H4 (cell line): Measurements from ENCODE around the gene ZNF398. TPM values are rescaled to one million over a fixed set of nuclear protein-coding genes. Genes with fewer than 3 reads are reported as not detected.

Source experiments
- DNase-seq: peaks from one replicate; pipeline ENCODE4 v3.0.0-alpha.2; 2015; ENCODE audit warnings: low spot score
- total RNA-seq: library from RNA; depleted of rRNA; stranded (reverse); fragments of >200 nt; shearing (Covaris generic); gene quantifications from 2 replicates; pipeline ENCODE4 v1.2.3, GENCODE V29; 2014

The ZNF398 gene
- total RNA-seq, 1 experiment from 2014 or later: 9.9 TPM

- DNase-seq: no peak
These were observed 3.7 kb downstream of the ZNF398 start for GRCh38 chr7:149150981-149151380.

- DNase-seq: no peak
These were observed 6.1 kb downstream of the ZNF398 start for GRCh38 chr7:149153346-149153745.

DNA sequence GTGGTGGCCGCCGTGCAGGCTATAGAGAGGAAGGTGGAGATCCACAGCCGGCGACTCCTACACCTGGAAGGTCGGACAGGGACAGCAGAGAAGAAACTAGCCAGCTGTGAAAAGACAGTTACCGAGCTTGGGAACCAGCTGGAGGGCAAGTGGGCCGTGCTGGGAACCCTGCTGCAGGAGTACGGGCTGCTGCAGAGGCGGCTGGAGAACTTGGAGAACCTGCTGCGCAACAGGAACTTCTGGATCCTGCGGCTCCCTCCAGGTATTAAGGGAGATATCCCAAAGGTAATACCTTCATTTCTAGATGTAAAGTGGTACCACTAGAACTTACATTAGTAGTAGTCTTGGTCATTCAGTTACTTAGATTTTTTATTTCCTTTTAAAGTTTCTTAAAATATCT, 6.8 kb downstream of the ZNF398 start:
- DNase-seq: no peak

DNA sequence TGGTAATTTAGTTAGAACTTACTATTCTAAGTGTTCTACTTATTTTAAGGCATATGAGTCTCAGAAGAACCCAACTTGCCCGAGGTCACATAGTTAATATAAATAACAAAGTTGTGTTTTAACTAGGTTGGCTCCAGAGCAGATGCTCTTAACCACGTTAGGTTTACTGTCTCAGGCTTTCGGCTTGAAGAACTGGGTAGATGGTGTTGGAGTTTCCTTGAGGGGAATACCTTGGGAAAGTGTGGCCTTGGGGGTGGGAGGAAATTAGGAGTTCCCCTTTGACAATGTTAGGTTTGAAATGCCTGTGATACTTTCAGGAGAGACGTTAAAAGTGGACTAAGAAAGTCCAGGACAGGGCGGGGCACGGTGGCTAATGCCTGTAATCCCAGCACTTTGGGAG, 9.6 kb downstream of the ZNF398 start:
- DNase-seq: no peak

DNA sequence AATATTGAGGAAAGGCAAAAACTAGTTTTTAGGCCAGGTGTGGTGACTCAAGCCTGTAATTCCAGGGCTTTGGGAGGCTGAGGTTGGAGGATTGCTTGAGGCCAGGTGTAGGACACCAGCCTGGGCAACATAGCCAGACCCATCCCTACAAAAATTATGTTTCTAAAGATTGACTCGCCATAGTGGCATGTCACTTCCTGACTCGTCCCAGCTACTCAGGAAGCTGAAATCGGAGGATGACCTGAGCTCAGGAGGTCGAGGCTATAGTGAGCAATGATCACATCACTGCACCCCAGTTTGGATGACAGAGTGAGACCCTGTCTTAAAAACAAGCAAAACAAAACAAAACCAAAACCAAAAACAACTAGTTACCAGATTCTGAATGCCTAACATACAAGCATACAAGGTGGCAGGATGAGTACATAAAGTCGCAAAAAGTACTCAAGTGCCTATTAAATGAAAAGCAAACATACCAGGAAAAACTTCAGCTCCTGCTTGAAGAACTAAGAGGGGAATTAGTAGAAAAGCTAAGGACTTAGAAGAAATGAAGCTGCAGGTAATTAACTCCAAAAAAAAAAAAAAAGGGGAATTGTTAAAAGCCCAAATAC, 14.1 kb downstream of the ZNF398 start:
- DNase-seq: no peak

GRCh38 chr7:149166142-149166541, 18.9 kb downstream of the ZNF398 start:
- DNase-seq: no peak

GRCh38 chr7:149166630-149167352, 19.5 kb downstream of the ZNF398 start:
- no peak for DNase-seq

DNA sequence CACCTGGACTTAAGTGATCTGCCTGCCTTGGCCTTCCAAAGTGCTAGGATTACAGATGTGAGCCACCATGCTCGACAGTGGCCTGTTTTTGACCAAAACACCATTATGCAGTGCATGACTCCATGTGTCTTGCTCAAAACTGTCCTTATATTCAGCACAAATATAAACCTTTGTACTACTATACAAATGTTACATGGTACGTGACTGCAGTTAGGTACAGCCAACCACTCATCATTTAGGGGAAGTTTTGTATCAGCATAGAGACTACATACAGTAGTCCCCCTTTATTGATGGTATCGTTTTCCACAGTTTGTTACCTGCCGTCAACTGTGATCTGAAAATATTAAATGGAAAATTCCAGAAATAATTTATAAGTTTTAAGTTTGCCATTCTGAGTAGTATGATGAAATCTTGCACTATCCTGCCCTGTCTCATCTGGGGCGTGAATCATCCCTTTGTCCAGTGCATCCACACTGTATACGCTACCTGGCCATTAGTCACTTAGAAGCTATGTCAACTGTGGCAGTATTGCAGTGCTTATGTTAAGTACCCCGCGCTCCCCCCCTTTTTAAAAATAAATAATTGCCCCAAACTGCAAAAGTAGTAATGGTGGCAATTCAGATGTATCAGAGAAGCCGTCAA, 24.8 kb downstream of the ZNF398 start:
- no peak for DNase-seq

DNA sequence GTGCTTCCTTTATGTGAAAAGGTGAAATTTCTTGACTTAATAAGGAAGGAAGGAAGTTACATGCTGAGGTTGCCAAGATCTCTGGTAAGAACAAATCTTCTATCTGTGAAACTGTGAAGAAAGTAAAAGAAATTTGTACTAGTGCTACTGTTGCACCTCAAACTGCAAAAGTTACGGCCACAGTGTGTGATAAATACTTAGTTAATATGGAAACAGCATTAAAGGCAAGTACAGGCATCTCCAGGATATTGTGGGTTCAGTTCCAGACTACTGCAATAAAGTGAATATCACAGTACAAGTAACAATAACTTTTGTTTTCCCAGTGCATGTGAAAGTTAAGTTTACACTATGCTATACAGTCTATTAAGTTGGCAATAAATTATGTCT, 25.3 kb downstream of the ZNF398 start:
- DNase-seq: no peak

DNA sequence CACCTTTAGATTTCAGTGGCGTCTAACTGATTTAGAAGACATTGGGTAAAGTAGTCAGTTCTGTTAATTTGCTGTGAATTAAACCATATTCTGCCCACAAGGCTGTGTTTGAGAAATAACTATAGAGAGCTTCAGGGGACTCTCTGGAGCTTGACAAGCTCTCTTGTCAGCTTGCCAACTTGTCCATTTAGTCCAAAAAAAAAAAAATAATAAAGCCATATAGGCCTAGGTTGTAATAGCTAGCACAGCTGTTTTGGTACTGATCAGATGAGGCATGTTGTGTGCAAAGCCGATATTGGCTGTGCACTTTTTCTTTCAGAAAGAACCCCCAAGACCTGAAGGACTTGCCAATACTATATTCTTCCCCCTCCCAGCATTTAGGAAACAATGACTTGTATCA, 27.9 kb downstream of the ZNF398 start:
- DNase-seq: no peak

- no peak for DNase-seq
These were observed 32.0 kb downstream of the ZNF398 start for GRCh38 chr7:149179241-149179640.

- DNase-seq: no peak
These were observed 33.6 kb downstream of the ZNF398 start for GRCh38 chr7:149180722-149181449.

DNA sequence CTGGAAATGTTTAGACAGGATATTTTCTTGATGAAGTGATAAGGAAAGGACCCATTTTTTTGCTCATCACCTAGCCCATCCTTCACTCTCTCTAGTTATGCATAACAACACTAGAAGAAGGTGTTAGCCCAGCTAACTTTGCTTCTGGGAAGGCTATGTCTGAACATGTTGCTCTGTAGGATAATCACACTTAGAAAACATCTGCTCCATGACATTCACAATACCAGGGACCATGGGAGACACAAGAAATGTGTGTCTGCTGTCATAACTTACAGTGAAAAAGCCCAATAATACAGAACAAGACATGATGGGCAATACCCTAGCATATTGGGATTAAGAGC, 34.2 kb downstream of the ZNF398 start:
- DNase-seq: no peak

GRCh38 chr7:149184274-149184673, 37.0 kb downstream of the ZNF398 start:
- DNase-seq: no peak

DNA sequence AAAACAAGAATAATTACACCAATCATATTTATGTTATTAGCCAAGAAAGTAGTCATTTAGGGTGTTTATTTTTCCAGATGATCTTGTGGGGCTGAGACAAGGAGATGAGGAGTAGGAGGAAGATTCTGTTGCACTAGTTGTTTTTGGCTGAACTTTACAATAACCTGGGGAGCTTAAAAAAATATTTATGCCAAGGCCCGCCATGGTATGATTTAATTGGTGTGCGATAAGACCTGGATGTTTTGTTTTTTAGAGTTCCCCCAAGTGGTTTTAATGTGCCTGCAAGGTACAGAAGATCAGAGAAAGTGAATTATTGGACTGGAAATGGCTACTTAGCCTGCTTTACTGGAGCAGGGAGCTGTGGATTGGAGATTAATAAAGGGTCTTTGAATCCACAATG, 41.0 kb downstream of the ZNF398 start:
- no peak for DNase-seq

- no peak for DNase-seq
These were observed 41.5 kb downstream of the ZNF398 start for GRCh38 chr7:149188637-149189259.

DNA sequence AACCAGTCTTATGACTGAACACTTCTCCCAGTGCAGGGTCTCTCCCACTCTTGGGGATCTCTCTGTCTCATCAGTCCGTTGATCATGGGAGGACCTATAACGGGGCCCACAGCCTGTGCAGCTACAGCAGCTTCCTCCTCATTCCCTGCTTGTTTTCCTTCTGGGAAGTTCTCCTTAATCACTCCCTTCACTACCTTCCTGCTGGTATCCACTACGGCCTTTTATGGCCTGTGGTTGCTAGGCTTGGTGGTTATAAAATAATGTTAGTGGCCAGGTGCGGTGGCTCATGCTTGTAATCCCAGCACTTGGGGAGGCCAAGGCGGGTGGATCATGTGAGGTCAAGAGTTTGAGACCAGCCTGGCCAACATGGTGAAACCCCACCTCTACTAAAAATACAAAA, 44.6 kb downstream of the ZNF398 start:
- DNase-seq: no peak

- no peak for DNase-seq
These were observed 47.5 kb downstream of the ZNF398 start for GRCh38 chr7:149194799-149195179.

DNA sequence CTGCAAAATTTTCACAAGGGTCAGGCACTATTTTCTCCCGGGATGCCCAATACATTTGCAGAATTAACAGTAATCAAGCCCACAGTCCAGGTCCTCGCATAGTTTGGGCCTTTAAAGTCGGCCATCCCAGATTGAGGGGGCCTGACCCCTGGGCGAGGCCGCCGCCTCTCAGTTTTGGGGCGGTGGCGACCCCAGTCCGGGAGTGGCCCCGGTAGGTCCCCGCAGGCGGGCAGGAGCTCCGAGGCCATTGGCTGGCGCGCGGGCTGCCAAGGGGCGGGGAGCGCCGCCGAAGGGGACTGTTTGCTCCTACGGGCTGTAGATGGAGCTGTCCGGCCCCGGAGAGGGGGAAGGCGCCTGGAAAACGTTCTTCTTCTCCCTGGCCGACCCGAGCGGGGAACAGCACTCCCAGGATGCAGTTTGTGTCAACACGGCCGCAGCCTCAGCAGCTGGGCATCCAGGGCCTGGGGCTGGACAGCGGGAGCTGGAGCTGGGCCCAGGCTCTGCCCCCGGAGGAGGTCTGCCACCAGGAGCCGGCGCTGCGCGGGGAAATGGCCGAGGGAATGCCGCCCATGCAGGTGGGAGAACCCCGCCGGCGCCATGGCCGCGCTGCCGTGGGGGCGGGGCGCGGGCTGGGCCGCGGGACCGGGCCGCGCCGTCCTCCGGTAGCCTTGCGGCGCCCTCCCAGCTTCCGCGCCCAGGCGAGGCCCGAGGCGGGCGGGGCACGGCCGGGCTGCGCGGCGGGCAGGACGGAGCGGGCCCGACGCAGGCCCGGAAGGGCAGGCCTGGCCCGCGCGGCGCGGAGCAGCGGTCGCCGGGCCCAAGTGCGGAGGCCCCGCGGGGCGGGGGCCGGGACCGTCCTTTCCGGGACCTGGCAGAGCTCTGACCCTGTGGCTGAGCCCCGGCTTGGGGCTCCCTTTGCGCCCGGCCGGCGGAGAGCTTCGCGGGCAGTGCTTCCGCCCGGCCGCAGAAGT, 48.2 kb downstream of the ZNF398 start, which contains the start of gene ZNF282:
ZNF282 (plus strand) TSS at position 367 of the 971 bp plus-strand sequence; CDS start at position 411, 44 bp downstream.
- peak; percentile 89 for DNase-seq

DNA sequence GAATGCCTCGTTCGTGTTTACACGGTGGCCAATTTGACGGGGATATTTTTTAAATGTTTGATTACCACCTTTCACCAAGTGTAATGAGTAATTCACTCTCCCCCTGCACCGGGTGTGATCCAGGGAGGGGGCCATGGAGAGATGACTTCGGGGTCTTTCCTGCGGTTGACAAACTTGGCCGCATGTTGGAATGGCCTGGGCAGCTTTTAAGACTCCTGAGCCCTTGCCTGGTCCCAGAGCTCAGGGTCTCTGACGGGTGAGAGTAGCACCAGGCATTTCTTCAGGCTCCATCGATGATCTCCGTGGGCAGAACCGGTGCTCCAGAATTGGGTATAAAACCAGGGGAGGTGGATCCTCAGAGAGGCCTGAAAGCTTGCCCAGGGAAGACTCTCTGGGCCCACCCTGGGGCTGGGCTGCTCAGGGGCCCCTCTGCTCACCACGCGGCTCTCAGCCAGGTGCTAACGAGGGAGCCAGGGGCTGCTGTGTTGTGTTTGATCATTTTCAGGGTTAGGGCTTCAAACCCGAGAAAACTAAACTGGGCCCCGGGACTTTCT, 49.0 kb downstream of the ZNF398 start:
- no peak for DNase-seq
